Measurements from ENCODE around the gene SETBP1.

SETBP1 gene

GRCh38 chr18:45066886-45067285 is 386.2 kb downstream of the SETBP1 start:
- Histone ChIP-seq H2BK12ac (ENCODE audit: low read length in 2 of 2) (no peak overlapping the region), H3K9ac (ENCODE audit: low read length) (no peak overlapping the region), H3K18ac (ENCODE audit: low read depth in 1 of 2, low read length in 2 of 2) (no peak overlapping the region), H3K4me1 (ENCODE audit: control insufficient read depth, insufficient read depth, low read depth, low read length) (no peaks in the 10 kb centered on the region), H2AFZ (ENCODE audit: low read depth, low read length) (no peak overlapping the region), H3K9me3 (ENCODE audit: control insufficient read depth, low read length) (no peaks in the 10 kb centered on the region), H2BK5ac (ENCODE audit: low read depth, low read length, poor library complexity, severe bottlenecking) (no peak overlapping the region), H3K4me2 (ENCODE audit: low read length, poor library complexity, severe bottlenecking) (no peak overlapping the region), H3K4ac (ENCODE audit: low read depth in 1 of 2, low read length in 2 of 2) (no peak overlapping the region), H3K23ac (ENCODE audit: low read length in 2 of 2) (no peak overlapping the region), H3K27me3 (ENCODE audit: control insufficient read depth in 1 of 2, insufficient read depth in 1 of 2, low read length in 2 of 2) (no peaks in the 10 kb centered on the region), H4K8ac (ENCODE audit: low read length) (no peak overlapping the region), H3K14ac (ENCODE audit: low read length in 2 of 2) (no peak overlapping the region), H4K91ac (ENCODE audit: low read length) (no peak overlapping the region), H3K79me1 (replicated peaks; ENCODE audit: low read length, poor library complexity, severe bottlenecking) (no peaks in the 10 kb centered on the region), H2BK15ac (ENCODE audit: low read depth, poor library complexity, severe bottlenecking) (no peak overlapping the region), H2AK5ac (ENCODE audit: low read length, severe bottlenecking) (no peak overlapping the region), H3K27ac (ENCODE audit: low read length, poor library complexity, severe bottlenecking) (no peak overlapping the region), H3K36me3 (ENCODE audit: control insufficient read depth in 1 of 2, insufficient read depth in 2 of 2, low read depth in 1 of 2, low read length in 2 of 2) (peaks cover 10 to 14% of the 10 kb centered on the region in 2 experiments), H3K4me3 (ENCODE audit: insufficient read depth in 1 of 2, low read depth in 1 of 2, low read length in 2 of 2) (no peak overlapping the region), H2BK120ac (ENCODE audit: low read depth, low read length) (no peak overlapping the region)
- WGBS: 88% methylated on average over 2 of the region's 2 CpGs
- no peak for DNase-seq

DNA sequence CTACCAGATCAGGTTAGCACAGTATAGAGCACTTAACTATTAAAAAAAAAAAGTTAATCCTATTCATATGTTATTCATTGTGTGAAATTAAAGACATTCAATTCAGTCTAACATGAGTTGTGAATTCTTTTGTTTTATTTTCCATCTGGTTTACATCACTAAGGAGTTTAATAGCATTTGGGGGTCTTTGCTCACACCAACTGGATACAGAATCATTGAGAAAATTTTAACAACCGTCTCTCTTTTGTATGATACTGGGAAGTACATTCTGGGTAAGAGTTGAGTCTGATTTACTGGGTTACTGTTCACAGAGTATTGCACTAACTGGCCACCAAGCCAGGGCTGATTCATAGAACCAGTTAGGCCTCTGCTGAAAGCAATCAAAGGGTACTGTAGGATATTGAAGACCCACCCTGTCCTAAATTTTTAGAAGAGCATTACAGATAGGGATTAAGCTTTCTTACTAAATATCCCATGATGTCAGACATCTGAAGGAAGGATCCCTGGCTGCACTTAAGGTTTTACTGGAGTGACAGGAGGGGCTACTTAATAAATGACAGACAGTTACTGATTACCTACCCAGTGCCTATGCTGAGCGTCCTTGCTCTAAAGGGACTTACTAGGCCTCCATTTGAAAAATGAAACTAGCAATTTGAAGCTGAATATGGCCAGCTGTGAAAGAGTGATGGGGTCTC is 387.9 kb downstream of the SETBP1 start:
- no peak overlapping the region for H3K27ac ChIP-seq (ENCODE audit: low read length, poor library complexity, severe bottlenecking)
- H4K91ac ChIP-seq (ENCODE audit: low read length): no peak overlapping the region
- no peak overlapping the region for H2BK15ac ChIP-seq (ENCODE audit: low read depth, poor library complexity, severe bottlenecking)
- no peak overlapping the region for H3K23ac ChIP-seq (ENCODE audit: low read length in 2 of 2)
- H3K18ac ChIP-seq (ENCODE audit: low read depth in 1 of 2, low read length in 2 of 2): no peak overlapping the region
- H4K8ac ChIP-seq (ENCODE audit: low read length): no peak overlapping the region
- H3K9me3 ChIP-seq (ENCODE audit: control insufficient read depth, low read length): no peaks in the 10 kb centered on the region
- no peak overlapping the region for H2BK5ac ChIP-seq (ENCODE audit: low read depth, low read length, poor library complexity, severe bottlenecking)
- H3K4me1 ChIP-seq (ENCODE audit: control insufficient read depth, insufficient read depth, low read depth, low read length): no peaks in the 10 kb centered on the region
- no peak overlapping the region for H2AFZ ChIP-seq (ENCODE audit: low read depth, low read length)
- H3K79me1 ChIP-seq (replicated peaks; ENCODE audit: low read length, poor library complexity, severe bottlenecking): no peaks in the 10 kb centered on the region
- DNase-seq: no peak
- no peak overlapping the region for H2AK5ac ChIP-seq (ENCODE audit: low read length, severe bottlenecking)
- H3K4me3 ChIP-seq (ENCODE audit: insufficient read depth in 1 of 2, low read depth in 1 of 2, low read length in 2 of 2): no peak overlapping the region
- H3K14ac ChIP-seq (ENCODE audit: low read length in 2 of 2): no peak overlapping the region
- no peak overlapping the region for H2BK120ac ChIP-seq (ENCODE audit: low read depth, low read length)
- H3K27me3 ChIP-seq (ENCODE audit: control insufficient read depth in 1 of 2, insufficient read depth in 1 of 2, low read length in 2 of 2): no peaks in the 10 kb centered on the region
- H3K9ac ChIP-seq (ENCODE audit: low read length): no peak overlapping the region
- H3K36me3 ChIP-seq (ENCODE audit: control insufficient read depth in 1 of 2, insufficient read depth in 2 of 2, low read depth in 1 of 2, low read length in 2 of 2): peaks cover 7 to 9% of the 10 kb centered on the region in 2 experiments
- no peak overlapping the region for H3K4ac ChIP-seq (ENCODE audit: low read depth in 1 of 2, low read length in 2 of 2)
- no peak overlapping the region for H2BK12ac ChIP-seq (ENCODE audit: low read length in 2 of 2)
- WGBS: 100% methylated on average over 2 of the region's 2 CpGs
- H3K4me2 ChIP-seq (ENCODE audit: low read length, poor library complexity, severe bottlenecking): no peak overlapping the region

DNA sequence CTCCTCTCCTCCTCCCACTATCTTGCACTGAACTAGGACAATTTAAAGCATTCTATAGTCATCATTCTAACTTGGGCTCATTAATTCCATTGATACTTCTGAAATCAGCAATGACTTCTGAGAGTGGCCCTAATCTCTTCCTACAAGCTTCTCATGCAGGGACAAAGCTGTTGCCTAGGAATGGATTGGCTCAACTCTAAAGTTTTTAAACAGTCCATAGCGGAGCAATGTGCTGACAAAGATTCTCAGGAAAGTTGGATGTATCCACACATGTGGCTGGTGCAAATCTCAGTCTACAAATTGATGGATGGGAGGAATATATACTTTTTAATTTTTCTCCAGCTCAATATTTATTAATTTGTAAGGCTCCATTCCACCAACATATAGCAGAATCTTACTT is 388.9 kb downstream of the SETBP1 start:
- WGBS: 100% methylated on average over 1 of the region's 1 CpG

DNA sequence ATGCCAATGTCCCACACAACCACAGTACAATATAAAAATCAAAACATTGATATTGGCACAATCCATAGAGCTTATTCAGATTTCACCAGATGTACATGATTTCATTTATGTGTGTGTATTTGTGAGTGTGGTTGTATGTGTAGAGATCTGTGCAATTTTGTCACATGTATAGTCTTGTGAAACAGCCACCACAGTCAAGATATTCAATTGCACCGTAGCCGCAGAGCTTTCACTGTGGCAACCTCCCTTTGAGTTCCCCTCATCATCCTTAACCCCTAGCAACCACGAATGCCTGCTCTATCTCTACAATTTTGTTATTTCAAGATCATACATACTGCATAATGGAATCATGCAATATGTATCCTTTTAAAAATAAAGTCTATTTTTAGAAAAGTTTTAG is 391.3 kb downstream of the SETBP1 start:
- no peaks in the 10 kb centered on the region for H3K27me3 ChIP-seq (ENCODE audit: control insufficient read depth in 1 of 2, insufficient read depth in 1 of 2, low read length in 2 of 2)
- no peak overlapping the region for H3K9ac ChIP-seq (ENCODE audit: low read length)
- H3K23ac ChIP-seq (ENCODE audit: low read length in 2 of 2): no peak overlapping the region
- H2BK15ac ChIP-seq (ENCODE audit: low read depth, poor library complexity, severe bottlenecking): no peak overlapping the region
- H4K8ac ChIP-seq (ENCODE audit: low read length): no peak overlapping the region
- no peak overlapping the region for H2BK120ac ChIP-seq (ENCODE audit: low read depth, low read length)
- no peaks in the 10 kb centered on the region for H3K4me1 ChIP-seq (ENCODE audit: control insufficient read depth, insufficient read depth, low read depth, low read length)
- no peak overlapping the region for H3K4me3 ChIP-seq (ENCODE audit: insufficient read depth in 1 of 2, low read depth in 1 of 2, low read length in 2 of 2)
- H3K14ac ChIP-seq (ENCODE audit: low read length in 2 of 2): no peak overlapping the region
- H3K36me3 ChIP-seq (ENCODE audit: control insufficient read depth in 1 of 2, insufficient read depth in 2 of 2, low read depth in 1 of 2, low read length in 2 of 2): no peaks in the 10 kb centered on the region
- no peak overlapping the region for H3K4me2 ChIP-seq (ENCODE audit: low read length, poor library complexity, severe bottlenecking)
- no peak overlapping the region for H2AK5ac ChIP-seq (ENCODE audit: low read length, severe bottlenecking)
- H3K18ac ChIP-seq (ENCODE audit: low read depth in 1 of 2, low read length in 2 of 2): no peak overlapping the region
- no peak for DNase-seq
- no peak overlapping the region for H2AFZ ChIP-seq (ENCODE audit: low read depth, low read length)
- no peak overlapping the region for H3K4ac ChIP-seq (ENCODE audit: low read depth in 1 of 2, low read length in 2 of 2)
- H2BK12ac ChIP-seq (ENCODE audit: low read length in 2 of 2): no peak overlapping the region
- no peak overlapping the region for H4K91ac ChIP-seq (ENCODE audit: low read length)
- 100% methylated on average over 2 of the region's 3 CpGs for WGBS
- no peaks in the 10 kb centered on the region for H3K79me1 ChIP-seq (replicated peaks; ENCODE audit: low read length, poor library complexity, severe bottlenecking)
- no peak overlapping the region for H2BK5ac ChIP-seq (ENCODE audit: low read depth, low read length, poor library complexity, severe bottlenecking)
- H3K9me3 ChIP-seq (ENCODE audit: control insufficient read depth, low read length): no peaks in the 10 kb centered on the region
- no peak overlapping the region for H3K27ac ChIP-seq (ENCODE audit: low read length, poor library complexity, severe bottlenecking)

More for the DNA sequence above, 388.9 kb downstream of the SETBP1 start:
- Histone ChIP-seq H3K9me3 (ENCODE audit: control insufficient read depth, low read length) (no peaks in the 10 kb centered on the region), H3K27ac (ENCODE audit: low read length, poor library complexity, severe bottlenecking) (no peak overlapping the region), H2BK120ac (ENCODE audit: low read depth, low read length) (no peak overlapping the region), H3K4me3 (ENCODE audit: insufficient read depth in 1 of 2, low read depth in 1 of 2, low read length in 2 of 2) (no peak overlapping the region), H2BK12ac (ENCODE audit: low read length in 2 of 2) (no peak overlapping the region), H3K4me1 (ENCODE audit: control insufficient read depth, insufficient read depth, low read depth, low read length) (no peaks in the 10 kb centered on the region), H3K23ac (ENCODE audit: low read length in 2 of 2) (no peak overlapping the region), H3K79me1 (replicated peaks; ENCODE audit: low read length, poor library complexity, severe bottlenecking) (no peaks in the 10 kb centered on the region), H2BK5ac (ENCODE audit: low read depth, low read length, poor library complexity, severe bottlenecking) (no peak overlapping the region), H3K27me3 (ENCODE audit: control insufficient read depth in 1 of 2, insufficient read depth in 1 of 2, low read length in 2 of 2) (no peaks in the 10 kb centered on the region), H3K36me3 (ENCODE audit: control insufficient read depth in 1 of 2, insufficient read depth in 2 of 2, low read depth in 1 of 2, low read length in 2 of 2) (peaks cover 0 to 2% of the 10 kb centered on the region in 2 experiments), H2BK15ac (ENCODE audit: low read depth, poor library complexity, severe bottlenecking) (no peak overlapping the region), H2AK5ac (ENCODE audit: low read length, severe bottlenecking) (no peak overlapping the region), H4K8ac (ENCODE audit: low read length) (no peak overlapping the region), H3K9ac (ENCODE audit: low read length) (no peak overlapping the region), H4K91ac (ENCODE audit: low read length) (no peak overlapping the region), H2AFZ (ENCODE audit: low read depth, low read length) (no peak overlapping the region), H3K4me2 (ENCODE audit: low read length, poor library complexity, severe bottlenecking) (no peak overlapping the region), H3K14ac (ENCODE audit: low read length in 2 of 2) (no peak overlapping the region), H3K4ac (ENCODE audit: low read depth in 1 of 2, low read length in 2 of 2) (no peak overlapping the region), H3K18ac (ENCODE audit: low read depth in 1 of 2, low read length in 2 of 2) (no peak overlapping the region)
- DNase-seq: no peak
